Right lobe of liver (tissue), 4 donors: Measurements from ENCODE around the gene RAET1G.
"Not testable (repeated sequence)": the region's sequence is repeated elsewhere in the genome, so short reads cannot be mapped to it uniquely, and the experiment has no call there.

ENCODE experiments used
- CTCF ChIP-seq, 4 donors: fragments of 200-600 bp in 3 of 4; fragments of 450-650 bp in 1 of 4; IDR thresholded peaks; one replicate each; pipeline versions ENCODE4 v1.5.1 to v1.8.0; 2016 to 2022; ENCODE audit warnings: antibody characterized with exemption in 4 of 4, mild to moderate bottlenecking in 2 of 4
- POLR2A ChIP-seq: fragments of 450-650 bp; IDR thresholded peaks from one replicate; pipeline ENCODE4 v1.6.1; 2017; ENCODE audit warnings: antibody characterized with exemption, mild to moderate bottlenecking
- donor health status: DM: no; HTN: no; CAD: no.
- donor health status: DM: no; HTN: no; CAD: no.
- donor health status: DM: no; HTN: yes; CAD: no.

DNA sequence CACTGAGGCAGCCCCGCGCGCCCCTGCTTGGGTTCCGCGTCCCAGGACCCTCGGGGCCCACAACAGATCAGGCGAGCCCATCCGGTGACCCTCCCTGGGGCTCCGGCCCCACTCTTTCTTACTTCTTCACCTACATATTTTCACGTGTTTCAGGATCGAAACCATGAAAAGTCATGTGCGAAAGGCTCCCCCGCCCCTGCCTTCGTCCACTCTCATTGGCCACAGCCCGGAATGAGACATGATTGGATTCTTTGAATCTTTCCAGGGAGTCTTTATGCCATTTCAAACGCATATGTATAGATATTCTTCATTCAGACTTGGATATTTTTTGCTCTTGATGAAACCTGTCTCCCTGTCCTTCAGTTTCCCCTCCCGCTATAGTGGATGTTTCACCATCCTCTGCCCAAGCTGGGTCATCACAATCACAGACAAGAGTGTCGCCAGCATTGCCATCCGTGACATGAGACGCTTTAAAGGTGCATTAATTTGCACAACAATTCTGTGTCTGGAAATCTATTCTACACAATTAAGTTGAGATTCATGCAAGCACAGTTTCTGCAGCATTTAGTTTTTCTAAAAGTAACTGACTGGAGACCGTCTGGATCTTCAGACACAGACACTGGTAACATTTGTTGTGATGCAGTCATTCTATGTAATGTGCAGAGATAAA lies 32.2 kb upstream of the RAET1G start:
- not testable (repeated sequence) for TF ChIP-seq CTCF (IDR thresholded peaks at IDR 0.05); POLR2A
